ENCODE measurements around the gene MSANTD7.
"Not testable (repeated sequence)": the region's sequence is repeated elsewhere in the genome, so short reads cannot be mapped to it uniquely, and the experiment has no call there.

The MSANTD7 gene

DNA sequence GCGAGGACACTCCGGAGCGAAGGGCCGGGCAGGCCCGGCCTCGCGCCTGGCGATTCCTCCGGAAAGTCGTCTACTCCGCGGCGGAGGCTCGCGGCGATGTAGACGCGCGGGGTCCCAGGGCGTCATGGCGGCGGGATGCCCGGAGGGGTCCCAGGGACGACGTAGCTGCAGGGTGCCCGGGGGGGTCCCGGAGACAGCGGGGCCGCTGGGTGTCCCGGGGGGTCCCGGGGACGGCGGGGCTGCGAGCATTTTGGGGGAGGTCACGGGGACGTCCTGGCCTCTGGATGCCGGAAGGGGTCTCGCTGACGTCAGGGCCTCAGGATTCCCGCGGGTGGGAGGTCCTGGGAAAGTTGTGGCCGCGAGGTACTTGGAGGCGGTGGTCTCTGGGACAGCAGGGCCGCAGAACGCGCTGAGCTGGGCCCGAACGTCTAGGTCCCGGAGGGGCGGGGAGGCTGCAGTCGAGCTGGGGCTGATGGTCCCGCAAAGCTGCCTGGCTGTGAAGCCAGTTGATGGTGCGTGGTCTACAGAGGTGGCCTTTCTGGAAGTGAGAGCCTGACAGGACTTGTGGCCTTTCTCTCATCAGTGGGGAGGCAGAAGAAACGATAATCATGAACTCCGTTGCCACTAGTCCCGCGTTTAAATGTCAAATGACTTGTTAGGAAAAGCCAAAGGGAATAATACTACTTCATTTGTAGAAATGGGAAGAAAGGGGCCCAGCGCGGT lies 637 bp downstream of the MSANTD7 start:
- DNase-seq: no peak

DNA sequence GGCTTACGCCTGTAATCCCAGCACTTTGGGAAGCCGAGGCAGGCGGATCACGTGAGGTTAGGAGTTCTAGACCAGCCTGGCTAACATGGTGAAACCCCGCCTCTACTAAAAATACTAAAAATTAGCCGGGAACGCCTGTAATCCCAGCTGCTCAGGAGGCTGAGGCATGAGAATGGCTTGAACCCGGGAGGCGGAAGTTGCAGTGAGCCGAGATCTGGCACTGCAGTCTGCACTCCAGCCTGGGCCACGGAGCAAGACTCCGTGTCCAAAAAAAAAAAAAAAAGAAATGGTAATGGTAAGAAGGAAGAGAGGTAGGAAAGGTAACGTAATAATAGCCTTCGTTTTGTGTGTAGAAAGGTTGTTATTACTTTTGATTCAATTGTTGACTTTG lies 1.2 kb downstream of the MSANTD7 start:
- no peak for DNase-seq

DNA sequence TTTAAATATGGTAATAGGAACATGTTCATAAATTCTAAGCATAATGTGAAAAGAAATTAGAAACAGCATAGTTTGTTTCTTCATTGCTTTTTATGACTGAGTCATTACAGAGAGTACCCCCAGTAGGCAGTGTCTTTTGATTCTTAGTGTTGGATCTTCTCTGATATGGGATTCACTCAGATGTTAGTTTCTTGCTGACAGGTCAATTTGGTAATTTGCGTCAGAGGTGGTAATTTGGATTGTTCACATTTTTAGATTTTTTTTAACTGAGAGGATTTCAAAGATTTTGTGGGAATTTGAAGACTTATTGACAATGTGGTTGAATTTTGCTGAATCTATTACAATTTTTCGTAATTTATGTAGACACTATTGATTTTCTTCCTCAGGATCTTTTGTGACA lies 2.1 kb downstream of the MSANTD7 start:
- DNase-seq: no peak

DNA sequence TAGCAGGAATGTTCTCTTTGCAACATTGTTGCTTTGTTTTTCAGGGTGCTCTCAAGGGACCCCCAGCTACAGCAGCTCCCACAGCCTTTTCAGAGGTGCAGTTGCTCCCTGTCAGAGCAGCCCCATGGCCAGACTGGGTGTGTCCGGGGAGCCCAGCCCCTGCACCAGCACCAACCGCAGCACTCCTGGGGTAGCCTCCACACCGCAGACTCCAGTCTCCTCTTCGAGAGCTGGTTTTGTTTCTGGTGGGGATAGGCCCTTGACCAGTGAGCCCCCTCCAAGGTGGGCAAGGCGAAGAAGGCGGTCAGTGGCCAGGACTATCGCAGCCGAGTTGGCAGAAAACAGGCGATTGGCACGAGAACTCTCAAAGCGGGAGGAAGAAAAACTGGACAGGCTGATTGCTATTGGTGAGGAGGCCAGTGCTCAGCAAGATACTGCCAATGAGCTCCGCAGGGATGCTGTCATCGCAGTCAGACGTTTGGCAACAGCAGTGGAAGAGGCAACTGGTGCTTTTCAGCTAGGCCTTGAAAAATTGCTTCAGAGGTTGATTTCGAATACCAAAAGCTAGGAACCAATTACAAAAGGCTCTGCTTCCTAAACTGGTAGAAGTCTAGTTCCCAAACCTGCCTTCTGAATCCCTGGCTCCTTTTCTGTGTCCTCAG lies 5.4 kb downstream of the MSANTD7 start:
- no peak for DNase-seq

DNA sequence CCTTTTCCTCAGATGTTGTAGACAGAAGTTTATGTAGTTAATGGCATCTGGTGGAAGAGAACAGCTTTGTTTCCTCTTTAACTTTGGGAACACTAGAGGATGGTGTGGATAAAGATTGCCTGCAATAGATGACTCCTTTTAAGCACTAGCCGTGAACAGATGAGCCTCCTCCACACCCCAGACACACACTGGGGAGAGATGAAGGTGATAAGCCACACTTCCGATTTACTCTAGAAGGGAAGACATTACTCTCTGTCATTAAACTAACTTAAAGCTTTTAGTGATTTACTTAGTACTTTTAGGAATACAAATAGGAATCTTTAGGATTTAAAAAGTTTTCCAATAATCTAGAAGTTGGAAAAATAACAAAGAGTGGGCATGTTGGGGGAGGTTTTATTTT lies 6.8 kb downstream of the MSANTD7 start:
- DNase-seq: no peak

DNA sequence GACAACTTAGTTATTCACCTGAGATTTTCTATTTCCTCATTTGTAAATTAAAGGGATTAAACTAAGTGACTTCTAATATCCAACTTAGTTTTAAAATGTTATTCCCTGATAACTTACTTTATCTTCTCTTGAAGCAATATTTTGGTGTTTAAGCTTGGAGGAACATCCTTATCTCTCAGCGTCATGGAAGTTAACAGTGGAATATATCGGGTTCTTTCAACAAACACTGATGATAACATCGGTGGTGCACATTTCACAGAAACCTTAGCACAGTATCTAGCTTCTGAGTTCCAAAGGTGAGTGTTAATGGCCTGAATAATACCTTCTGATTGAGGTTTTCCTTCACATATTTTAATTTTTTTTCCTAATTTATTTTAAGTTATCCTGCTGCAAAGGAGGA lies 14.1 kb downstream of the MSANTD7 start:
- DNase-seq: no peak

DNA sequence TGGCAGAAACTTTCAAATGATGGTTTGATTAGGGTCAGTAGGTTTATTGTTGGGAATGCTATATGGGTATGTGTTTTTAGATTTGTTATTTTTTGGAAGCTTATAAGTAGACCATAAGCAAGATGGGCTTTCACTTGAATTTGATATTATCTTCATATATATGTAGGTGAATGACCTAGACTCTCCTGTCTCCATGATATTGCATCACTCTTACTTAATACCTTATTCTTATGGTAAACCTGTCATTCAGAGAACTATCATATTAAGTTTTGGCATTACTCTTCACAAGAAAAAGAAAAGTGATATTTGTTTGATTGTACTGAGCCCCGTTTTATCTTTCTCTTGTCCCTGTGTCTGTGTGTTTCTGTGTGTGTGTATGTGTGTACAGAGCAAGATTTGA lies 17.3 kb downstream of the MSANTD7 start:
- DNase-seq: no peak

DNA sequence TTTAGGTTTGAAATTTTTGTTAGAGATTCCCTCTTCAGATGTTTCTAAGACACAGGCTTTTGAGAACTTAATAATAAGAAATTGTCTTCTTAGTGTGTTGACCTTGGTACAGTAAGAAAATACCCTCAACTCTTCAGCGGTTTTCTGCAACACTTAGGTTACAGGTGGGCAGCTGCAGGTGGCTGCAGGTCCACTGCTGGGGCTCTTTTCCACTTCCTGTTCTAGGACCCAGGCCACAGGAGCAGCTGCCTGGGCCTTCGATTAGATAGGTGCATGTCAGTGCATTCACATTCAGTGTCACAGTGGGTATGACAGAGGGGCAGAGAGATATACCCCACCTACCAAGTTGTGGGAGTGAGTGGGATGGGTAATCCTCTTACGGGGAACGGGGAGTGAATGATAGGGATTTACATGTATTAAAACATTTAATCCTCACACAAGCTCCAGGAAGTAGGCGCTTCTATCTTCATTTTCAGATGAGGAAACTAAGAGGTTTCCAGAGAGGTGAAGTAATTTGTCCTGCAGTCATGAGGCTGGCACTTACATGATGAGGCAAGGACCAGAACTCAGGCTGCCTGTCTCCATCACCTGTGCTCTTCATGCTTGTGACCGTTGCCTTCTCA lies 20.3 kb downstream of the MSANTD7 start:
- DNase-seq: no peak

DNA sequence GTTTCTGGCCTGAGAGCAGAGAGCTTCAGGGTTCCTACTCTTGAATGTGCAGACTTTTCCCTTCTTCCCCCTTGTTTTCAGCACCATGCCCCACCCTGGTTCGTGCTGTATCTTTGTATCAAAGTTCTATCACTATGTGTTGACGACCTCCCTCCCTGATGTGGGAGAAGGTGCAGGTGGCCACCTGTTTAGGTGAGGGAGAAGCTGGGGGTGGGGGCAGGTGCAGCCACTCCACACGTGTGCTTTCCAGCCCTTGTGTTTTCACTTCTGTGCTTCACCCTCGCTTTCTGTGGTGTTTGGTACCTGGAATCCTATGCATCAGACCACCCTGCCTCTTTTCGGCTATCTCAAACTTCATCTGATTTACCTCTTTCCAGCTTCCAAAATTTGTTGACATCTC lies 20.9 kb downstream of the MSANTD7 start:
- DNase-seq: no peak

DNA sequence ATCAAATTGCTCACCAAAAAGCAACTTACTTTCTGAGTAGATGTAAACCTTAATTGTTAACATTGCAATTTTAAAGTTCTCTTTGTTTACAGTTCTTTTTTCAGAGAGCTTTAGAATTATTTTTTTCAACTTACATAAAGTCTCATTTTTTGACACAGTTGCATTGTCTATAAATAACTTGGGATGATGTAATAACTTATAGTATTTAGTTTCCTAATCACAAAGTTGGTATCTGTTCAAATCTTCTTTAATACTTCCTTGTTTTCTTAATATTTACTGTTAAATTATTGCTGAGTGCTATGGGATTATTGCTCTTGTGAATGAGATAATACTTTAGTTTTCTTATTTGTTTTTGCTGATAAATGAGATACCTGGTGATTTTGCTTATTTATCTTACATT lies 21.7 kb downstream of the MSANTD7 start:
- DNase-seq: no peak

DNA sequence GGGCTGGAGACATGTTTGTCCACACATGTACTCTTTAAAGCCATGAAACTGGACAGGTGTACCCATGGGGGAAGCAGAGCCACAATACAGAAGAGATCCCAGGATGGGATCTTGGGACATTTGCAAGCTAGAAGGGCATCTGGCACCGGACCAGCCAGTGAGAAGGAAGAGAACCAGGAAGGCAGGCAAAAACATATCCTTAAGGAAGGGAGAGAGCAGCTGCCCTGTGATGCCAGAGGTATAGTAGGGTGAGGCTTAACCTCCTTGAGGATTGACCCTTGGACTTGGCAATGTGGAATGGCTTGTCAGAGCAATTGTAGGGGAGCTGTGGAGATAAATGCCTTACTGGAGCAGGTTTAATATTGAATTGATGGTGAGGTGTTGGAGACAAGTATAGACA lies 22.7 kb downstream of the MSANTD7 start:
- no peak for DNase-seq

DNA sequence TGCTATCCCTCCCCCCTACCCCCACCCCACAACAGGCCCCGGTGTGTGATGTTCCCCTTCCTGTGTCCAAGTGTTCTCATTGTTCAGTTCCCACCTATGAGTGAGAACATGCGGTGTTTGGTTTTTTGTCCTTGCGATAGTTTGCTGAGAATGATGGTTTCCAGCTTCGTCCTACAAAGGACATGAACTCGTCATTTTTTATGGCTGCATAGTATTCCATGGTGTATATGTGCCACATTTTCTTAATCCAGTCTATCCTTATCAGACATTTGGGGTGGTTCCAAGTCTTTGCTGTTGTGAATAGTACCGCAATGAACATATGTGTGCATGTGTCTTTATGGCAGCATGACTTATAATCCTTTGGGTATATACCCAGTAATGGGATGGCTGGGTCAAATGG lies 26.4 kb downstream of the MSANTD7 start:
- not testable (repeated sequence) for DNase-seq

DNA sequence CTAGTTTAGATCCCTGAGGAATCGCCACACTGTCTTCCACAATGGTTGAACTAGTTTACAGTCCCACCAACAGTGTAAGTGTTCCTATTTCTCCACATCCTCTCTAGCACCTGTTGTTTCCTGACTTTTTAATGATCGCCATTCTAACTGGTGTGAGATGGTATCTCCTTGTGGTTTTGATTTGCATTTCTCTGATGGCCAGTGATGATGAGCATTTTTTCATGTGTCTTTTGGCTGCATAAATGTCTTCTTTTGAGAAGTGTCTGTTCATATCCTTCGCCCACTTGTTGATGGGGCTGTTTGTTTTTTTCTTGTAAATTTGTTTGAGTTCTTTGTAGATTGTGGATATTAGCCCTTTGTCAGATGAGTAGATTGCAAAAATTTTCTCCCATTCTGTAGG lies 26.8 kb downstream of the MSANTD7 start:
- DNase-seq: not testable (repeated sequence)

DNA sequence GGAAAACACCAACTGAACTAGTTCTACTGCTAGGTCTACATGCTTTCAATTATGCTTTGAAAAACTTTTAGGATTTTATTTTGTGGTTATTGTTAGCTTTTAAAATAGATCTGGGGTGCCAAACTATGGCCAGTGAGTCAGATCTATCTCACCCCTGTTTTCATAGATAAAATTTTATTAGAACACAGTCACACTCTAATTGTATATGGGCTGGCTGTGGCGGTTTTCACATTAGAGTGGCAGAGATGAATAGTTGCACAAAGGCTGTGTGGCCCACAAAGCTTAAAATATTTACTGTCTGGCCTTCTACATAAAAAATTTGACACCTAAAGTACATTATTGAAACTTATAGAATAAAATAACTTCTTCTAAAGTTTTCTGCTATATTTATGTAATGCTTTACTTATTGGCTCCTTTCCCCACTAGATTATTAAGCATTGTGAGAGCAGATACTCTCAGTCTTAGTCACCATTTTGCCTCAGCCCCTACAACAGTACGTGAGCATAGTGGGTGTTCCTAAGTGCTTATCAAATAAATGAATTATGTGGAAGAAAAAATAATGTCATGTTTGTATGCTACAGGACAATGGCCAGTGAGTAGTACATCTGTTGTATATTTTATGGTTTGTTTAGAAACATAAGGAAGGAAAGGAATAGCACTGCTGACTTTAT lies 35.1 kb downstream of the MSANTD7 start:
- DNase-seq: no peak

DNA sequence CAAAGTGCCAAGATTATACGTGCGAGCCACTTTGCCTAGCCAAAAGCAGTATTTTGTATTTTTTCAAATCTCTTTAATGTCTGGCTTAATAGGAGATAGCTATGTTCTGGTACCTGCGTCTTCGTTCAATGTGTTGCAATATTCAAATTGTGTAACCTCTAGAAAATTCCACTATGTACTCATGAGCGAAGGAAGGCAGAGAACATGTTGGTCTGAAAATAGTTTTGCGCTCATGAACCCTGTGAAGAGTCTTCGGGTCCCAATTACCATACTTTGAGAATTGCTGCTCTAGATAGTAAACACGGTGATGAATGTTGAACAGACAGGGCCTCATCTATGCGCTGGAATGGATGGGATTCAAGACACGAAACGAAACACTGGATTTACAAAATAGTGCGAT lies 37.8 kb downstream of the MSANTD7 start:
- DNase-seq: no peak

DNA sequence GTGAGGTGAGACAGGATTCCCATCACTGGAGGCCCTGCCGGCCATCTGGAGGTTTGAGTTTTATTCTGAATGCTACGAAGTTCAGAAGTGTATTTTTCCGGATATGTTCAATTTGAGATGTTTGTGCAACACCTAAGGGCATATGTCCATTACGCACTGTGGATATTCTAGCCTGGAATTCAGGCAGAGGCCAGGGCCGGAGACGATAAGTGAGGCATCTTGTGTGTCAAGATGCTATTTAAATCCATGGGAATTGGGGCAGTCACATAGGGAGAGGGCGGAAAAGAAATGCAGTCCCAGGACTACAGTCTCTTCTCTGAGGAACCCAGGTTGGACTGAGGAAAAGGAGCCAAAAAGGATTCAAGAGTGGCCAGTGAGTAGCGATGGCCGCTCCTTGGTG lies 38.7 kb downstream of the MSANTD7 start:
- DNase-seq: no peak

DNA sequence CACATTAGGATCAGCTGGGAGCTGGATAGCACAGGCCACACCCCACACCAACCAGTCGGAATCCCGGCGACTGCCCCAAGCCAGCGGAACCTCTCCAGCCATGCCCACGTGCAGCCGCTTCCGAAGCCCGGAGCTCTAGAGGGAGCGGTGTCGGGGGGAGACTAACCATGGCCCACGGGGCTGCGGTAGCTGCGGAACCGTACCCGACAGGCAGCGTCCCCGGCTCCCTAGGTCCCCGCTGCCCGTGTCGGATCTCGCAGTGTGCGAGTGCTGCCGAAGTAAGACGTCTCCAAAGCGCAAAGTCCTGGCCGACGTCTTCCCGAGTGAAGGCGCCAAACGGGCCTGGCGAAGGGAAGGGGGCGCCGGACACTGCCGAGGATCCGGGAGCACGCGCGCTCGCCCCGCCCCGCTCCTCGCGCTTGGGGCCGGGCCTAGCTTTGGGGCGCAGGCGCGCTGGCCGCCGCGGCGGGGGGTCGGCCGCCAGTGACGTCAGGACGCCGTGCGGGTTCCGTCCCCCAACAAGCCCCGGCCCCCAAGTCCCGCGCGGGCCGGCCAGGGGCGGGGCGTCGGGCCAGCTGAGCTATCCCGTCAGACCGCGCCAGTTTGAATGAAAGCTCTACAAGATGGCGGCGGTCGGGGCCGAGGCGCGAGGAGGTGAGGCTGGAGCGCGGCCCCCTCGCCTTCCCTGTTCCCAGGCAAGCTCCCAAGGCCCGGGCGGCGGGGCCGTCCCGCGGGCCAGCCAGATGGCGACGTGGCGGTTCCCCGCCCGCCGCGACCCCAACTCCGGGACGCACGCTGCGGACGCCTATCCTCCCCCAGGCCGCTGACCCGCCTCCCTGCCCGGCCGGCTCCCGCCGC lies 40.4 kb downstream of the MSANTD7 start, which contains the start of gene SUV39H2:
TSS of gene SUV39H2 (plus strand) at position 601 of the 858 bp plus-strand sequence. CDS start at position 624, 23 bp downstream.
- peak; percentile 82 for DNase-seq

DNA sequence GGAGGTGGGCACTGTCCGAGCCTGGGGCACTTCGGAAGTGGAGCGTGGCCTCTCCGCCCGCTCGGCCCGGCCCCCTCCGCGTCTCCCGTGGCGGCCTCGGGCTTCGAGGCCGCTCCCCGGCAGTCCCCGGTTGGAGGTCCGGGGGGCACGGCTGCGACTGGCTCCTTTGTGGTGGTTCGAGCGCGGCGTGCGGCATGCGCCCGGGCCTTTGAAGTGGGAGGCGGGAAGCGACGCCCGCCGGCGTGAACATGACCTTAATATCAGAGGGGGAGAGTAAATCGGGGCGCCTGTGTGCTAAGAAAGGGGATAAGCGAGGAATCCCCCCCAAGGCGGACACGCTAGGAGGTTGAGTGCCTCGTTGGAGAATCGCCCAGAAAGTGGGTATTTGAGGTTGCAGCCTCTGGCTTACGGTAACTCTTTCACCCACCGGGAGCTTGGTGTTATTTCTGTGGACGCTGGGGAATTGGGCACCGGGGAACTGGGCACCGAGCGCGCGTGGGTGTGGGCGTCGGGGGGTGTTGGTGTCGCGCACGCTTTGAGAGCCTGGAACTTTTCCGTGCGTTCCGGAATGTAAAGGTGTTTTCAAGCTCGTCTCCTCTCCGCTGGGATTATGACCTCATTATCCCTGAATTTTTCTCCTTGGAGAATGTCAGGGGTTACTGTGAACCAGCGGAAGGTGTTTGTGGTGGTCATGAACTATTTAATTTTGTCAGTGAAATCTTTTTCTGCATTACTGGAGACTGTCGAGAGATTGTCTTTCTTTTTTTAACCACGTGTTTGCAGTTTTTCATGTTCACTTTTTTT lies 41.2 kb downstream of the MSANTD7 start:
- DNase-seq: no peak

DNA sequence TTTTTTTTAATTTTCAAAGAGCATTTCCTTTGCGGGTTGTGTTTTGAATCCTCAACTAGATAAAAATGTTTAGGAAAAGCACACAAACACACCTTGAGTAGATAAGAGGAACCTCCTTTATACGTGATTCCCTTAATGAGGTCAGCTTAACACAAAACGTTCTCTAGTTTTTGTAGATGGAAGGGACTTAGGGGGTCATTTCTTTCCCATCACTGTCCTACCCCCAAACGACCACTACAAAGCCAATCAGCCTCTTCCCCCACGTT lies 41.8 kb downstream of the MSANTD7 start:
- no peak for DNase-seq

DNA sequence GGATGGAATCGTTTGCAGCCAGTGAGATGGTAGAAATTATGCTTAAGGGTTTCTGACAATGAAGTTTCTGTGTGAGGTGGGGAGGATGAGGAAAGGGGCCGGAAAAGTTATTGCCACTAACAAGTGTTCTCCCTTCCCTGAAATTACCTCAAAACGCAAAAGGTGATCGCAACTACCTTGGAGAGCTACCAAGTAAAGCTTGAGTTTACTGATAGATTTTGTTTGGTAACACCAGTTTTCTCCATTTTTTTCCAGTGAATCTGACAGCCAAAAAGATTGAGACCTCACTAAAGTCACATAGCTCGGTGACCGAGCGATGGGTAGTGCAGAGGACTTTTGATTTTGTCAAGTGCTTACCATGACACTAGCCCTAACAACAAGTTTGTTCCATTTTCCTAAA lies 42.1 kb downstream of the MSANTD7 start:
- no peak for DNase-seq

DNA sequence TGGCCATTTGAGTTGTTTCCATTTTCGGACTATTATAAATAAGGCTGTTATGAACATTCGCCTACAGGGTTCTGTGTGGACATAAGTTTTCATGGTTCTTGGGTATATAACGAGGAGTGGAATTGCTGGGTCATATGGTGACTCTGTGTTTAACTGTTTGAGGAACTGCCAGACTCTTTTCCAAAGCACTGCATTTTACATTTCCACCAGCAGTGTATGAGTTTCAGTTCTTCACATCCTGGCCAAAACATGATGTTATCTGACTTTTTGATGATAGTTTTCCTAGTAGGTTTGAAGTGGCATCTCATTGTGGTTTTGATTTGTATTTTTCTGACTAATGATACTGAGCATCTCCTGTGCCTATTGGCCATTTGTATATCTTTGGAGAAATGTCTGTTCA lies 46.0 kb downstream of the MSANTD7 start:
- DNase-seq: no peak
